Measurements from ENCODE around the gene AHNAK2. TPM values are rescaled to one million over a fixed set of nuclear protein-coding genes. Genes with fewer than 3 reads are reported as not detected.

AHNAK2 gene
- polyA plus RNA-seq, 1 donor = 12.7 TPM

- DNase-seq (ENCODE audit: low read depth) = peak; percentile 65
These were observed 4.6 kb downstream of the AHNAK2 start for GRCh38 chr14:104973385-104974145.

GRCh38 chr14:104973135-104973384, 5.1 kb downstream of the AHNAK2 start:
- DNase-seq (ENCODE audit: low read depth) = no peak

- DNase-seq (ENCODE audit: low read depth) = no peak
These were observed 5.7 kb downstream of the AHNAK2 start for GRCh38 chr14:104972301-104973134.

GRCh38 chr14:104971447-104972240, 6.5 kb downstream of the AHNAK2 start:
- no peak for DNase-seq (ENCODE audit: low read depth)

- DNase-seq (ENCODE audit: low read depth) = no peak
These were observed 7.7 kb downstream of the AHNAK2 start for GRCh38 chr14:104970231-104971068.

- DNase-seq (ENCODE audit: low read depth) = no peak
These were observed 8.4 kb downstream of the AHNAK2 start for GRCh38 chr14:104969741-104970230.

- DNase-seq (ENCODE audit: low read depth) = no peak
These were observed 9.4 kb downstream of the AHNAK2 start for GRCh38 chr14:104968541-104969401.

- no peak for DNase-seq (ENCODE audit: low read depth)
These were observed 10.0 kb downstream of the AHNAK2 start for GRCh38 chr14:104968153-104968527.

GRCh38 chr14:104967386-104968152, 10.6 kb downstream of the AHNAK2 start:
- DNase-seq (ENCODE audit: low read depth) = no peak

- no peak for DNase-seq (ENCODE audit: low read depth)
These were observed 11.2 kb downstream of the AHNAK2 start for GRCh38 chr14:104966981-104967385.

- no peak for DNase-seq (ENCODE audit: low read depth)
These were observed 11.8 kb downstream of the AHNAK2 start for GRCh38 chr14:104966261-104966865.

- no peak for DNase-seq (ENCODE audit: low read depth)
These were observed 12.5 kb downstream of the AHNAK2 start for GRCh38 chr14:104965561-104966231.

GRCh38 chr14:104964546-104964945, 13.6 kb downstream of the AHNAK2 start:
- no peak for DNase-seq (ENCODE audit: low read depth)

GRCh38 chr14:104957146-104958113, 20.7 kb downstream of the AHNAK2 start:
- DNase-seq (ENCODE audit: low read depth) = no peak

- no peak for DNase-seq (ENCODE audit: low read depth)
These were observed 21.8 kb downstream of the AHNAK2 start for GRCh38 chr14:104956290-104956890.

GRCh38 chr14:104955396-104955770, 22.8 kb downstream of the AHNAK2 start:
- no peak for DNase-seq (ENCODE audit: low read depth)
